Activated CD8-positive, alpha-beta T cell treated with anti-CD3 and anti-CD28 coated beads, Interleukin-2, amount 10 ng/mL, durations not matched to agents 7 days and 5 days (primary cell): ENCODE results near the gene KLHL20. TPM values are rescaled to one million over a fixed set of nuclear protein-coding genes. Genes with fewer than 3 reads are reported as not detected.
"Not testable (repeated sequence)": the region's sequence is repeated elsewhere in the genome, so short reads cannot be mapped to it uniquely, and the experiment has no call there.

Experiments used
- ATAC-seq: fragments of 150-1000 bp; cut with Tn5 transposase; one replicate; pipeline ENCODE4 v1.10.0; 2021; ENCODE audit warnings: moderate library complexity
- CTCF ChIA-PET: fragments of 350-600 bp; sonication (Branson Sonifier 250); formaldehyde crosslinking; loops from one replicate; lab custom pipeline; 2021; ENCODE audit warnings: antibody characterized with exemption; lab: Charles Lee
- POLR2A ChIA-PET: fragments of 350-600 bp; sonication (Branson Sonifier 250); formaldehyde crosslinking; loops from one replicate; lab custom pipeline; 2021; ENCODE audit warnings: antibody characterized with exemption; lab: Charles Lee
- DNase-seq: peaks from one replicate; pipeline ENCODE4 v3.0.0-alpha.2; 2020
- H3K27ac Mint-ChIP-seq: one replicate; pipeline ENCODE4 v1.8.0; 2021; ENCODE audit warnings: mild to moderate bottlenecking, mixed read lengths
- H3K27me3 Mint-ChIP-seq: one replicate; pipeline ENCODE4 v1.8.0; 2021; ENCODE audit warnings: low read depth, mixed read lengths
- H3K36me3 Mint-ChIP-seq: one replicate; pipeline ENCODE4 v1.8.0; 2021; ENCODE audit warnings: low read depth, mixed read lengths
- H3K4me1 Mint-ChIP-seq: one replicate; pipeline ENCODE4 v1.8.0; 2021; ENCODE audit warnings: low read depth, mixed read lengths
- H3K4me3 Mint-ChIP-seq: one replicate; pipeline ENCODE4 v1.8.0; 2021; ENCODE audit warnings: mild to moderate bottlenecking, mixed read lengths
- H3K9me3 Mint-ChIP-seq: one replicate; pipeline ENCODE4 v1.8.0; 2022; ENCODE audit warnings: mixed read lengths; ENCODE audit not compliant: insufficient read depth
- total RNA-seq, 2 experiments: library from RNA; stranded (reverse); gene quantifications; one replicate each; pipeline ENCODE4 v1.2.3, GENCODE V29; 2021

The KLHL20 gene
- total RNA-seq, 2 experiments from 2014 or later: 18.3 to 22.3 TPM

DNA sequence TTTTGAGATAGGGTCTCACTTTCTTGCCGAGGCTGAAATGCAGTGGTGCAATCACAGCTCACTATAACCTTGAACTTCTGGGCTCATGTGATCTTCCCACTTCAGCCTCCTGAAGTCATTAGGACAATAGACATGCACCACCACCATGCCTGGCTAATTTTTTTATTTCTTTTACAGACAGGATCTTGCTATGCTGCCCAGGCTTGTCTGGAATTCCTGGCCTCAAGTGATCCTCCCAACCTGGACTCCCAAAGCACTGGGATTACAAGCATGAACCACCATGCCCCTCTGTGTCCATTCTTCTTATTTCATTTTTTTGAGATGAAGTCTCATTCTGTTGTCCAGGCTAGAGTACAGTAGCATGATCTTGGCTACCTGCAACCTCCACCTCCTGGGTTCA lies 12.0 kb upstream of the KLHL20 start:
- Mint-ChIP-seq H3K4me1 (no peaks in the 10 kb centered on the region), H3K27ac (no peak overlapping the region), H3K4me3 (no peak overlapping the region), H3K27me3 (peaks cover 19% of the 10 kb centered on the region), H3K9me3 (no peaks in the 10 kb centered on the region), H3K36me3 (no peaks in the 10 kb centered on the region)
- ChIA-PET CTCF (no interaction called here), POLR2A (no interaction called here)
- no peak for DNase-seq
- ATAC-seq: no peak

DNA sequence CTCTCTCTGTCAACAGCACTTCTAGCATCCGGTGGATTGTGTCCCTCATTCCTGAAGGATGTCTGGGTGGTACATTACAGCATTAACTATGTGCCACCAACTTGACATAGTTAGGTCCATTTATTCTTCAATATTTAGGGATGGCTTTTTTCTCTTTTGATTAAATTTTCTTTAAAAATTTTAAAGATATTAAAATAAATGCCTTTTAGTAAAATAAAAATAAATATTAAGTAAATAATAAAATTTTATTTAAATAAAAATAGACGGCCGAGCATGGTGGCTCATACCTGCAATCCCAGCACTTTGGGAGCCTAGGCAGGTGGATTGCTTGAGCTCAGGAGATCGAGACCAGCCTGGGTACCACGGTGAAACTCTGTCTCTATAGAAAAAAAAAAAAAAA lies 9.7 kb upstream of the KLHL20 start:
- Mint-ChIP-seq H3K27ac (no peak overlapping the region), H3K4me3 (no peak overlapping the region), H3K27me3 (peaks cover 12% of the 10 kb centered on the region), H3K36me3 (no peaks in the 10 kb centered on the region), H3K4me1 (no peaks in the 10 kb centered on the region), H3K9me3 (no peaks in the 10 kb centered on the region)
- POLR2A ChIA-PET: no interaction called here
- ATAC-seq (no peak), DNase-seq (no peak)
- CTCF ChIA-PET: no interaction called here

DNA sequence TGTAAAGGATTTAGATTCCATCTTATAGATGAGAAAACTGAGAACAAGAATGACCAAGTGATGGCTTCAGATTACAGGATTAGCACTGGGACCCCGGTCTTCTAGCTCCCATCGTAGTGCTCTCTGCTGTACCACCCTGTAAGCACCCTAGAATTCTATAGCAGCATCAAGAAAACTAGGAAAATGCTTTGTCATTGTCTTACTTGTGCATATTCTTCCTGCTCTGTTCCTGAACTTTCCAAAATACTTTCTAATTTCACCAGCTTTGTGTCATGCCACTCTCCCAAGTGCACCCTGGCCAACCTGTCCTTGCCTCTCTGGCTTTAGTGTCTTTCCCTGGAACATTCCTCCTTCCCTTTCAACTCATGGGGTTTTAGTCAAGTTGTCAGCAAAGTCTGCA lies 6.0 kb upstream of the KLHL20 start:
- CTCF ChIA-PET: interaction anchor here (1.5 kb wide), 1 partner anchor 279 kb away, joined by 4 read pairs; no protein-coding TSS in a partner anchor
- H3K9me3 Mint-ChIP-seq: peaks cover under 1% of the 10 kb centered on the region
- H3K4me1 Mint-ChIP-seq: no peaks in the 10 kb centered on the region
- ATAC-seq (no peak), DNase-seq (no peak)
- peaks cover 25% of the 10 kb centered on the region for H3K27me3 Mint-ChIP-seq
- POLR2A ChIA-PET: no interaction called here
- no peaks in the 10 kb centered on the region for H3K36me3 Mint-ChIP-seq
- H3K4me3 Mint-ChIP-seq: no peak overlapping the region
- H3K27ac Mint-ChIP-seq: no peak overlapping the region

DNA sequence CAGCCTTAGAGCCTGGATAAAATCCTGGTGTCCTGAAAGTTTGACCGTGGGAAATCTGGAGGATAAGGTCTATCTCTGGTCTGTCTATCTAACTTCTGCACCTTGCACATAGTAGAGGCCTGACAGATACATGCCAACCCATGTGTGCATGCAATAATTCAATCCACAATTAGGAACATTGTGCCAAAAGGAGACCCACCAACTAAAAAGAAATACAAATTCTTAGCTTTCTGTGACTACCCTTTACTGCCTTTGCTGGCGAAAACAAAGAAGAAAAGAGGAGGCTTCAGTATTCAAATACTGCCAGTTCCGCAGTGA lies 381 bp upstream of the KLHL20 start:
- Mint-ChIP-seq H3K4me3 (peak overlapping the region; percentile 90), H3K36me3 (peaks cover 18% of the 10 kb centered on the region), H3K9me3 (peaks cover 7% of the 10 kb centered on the region), H3K27me3 (peaks cover 15% of the 10 kb centered on the region), H3K4me1 (peaks cover 24% of the 10 kb centered on the region), H3K27ac (peak overlapping the region; percentile 96)
- POLR2A ChIA-PET: interaction anchor here (0.9 to 2.5 kb wide), 8 partner anchors 109 to 1085 kb away, joined by 3 to 28 read pairs (median 6); partner anchors contain the start of genes CENPL, DARS2, GAS5 and PRDX6
- CTCF ChIA-PET: interaction anchor here (0.7 to 5.4 kb wide), 8 partner anchors 8 to 548 kb away, joined by 3 to 38 read pairs (median 4); partner anchors contain the start of genes CENPL, DARS2 and ZBTB37
- ATAC-seq (no peak), DNase-seq (no peak)

DNA sequence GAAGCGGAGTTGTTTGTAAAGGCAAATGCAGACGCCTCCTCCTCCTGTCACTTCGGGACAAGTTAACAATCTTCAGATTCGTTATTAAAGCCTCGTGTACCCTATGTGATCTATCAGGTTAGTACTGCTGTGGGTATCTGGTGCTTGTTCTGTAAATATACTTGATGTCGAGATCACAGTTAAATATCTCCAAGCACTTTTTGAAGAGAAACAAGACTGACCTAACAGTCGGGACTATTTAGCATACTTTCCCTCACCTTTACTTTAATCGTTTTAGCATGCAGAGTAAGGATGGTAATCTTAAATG lies 710 bp downstream of the KLHL20 start:
- no peak for DNase-seq
- peak overlapping the region; percentile 96 for H3K27ac Mint-ChIP-seq
- ATAC-seq: no peak
- peaks cover 20% of the 10 kb centered on the region for H3K36me3 Mint-ChIP-seq
- H3K9me3 Mint-ChIP-seq: peaks cover 7% of the 10 kb centered on the region
- H3K27me3 Mint-ChIP-seq: peaks cover 10% of the 10 kb centered on the region
- POLR2A ChIA-PET: interaction anchor here (0.8 to 2.5 kb wide), 10 partner anchors 32 to 286 kb away, joined by 3 to 28 read pairs (median 4); partner anchors contain the start of genes CENPL, DARS2, GAS5 and PRDX6
- H3K4me3 Mint-ChIP-seq: peak overlapping the region; percentile 90
- H3K4me1 Mint-ChIP-seq: peaks cover 24% of the 10 kb centered on the region
- CTCF ChIA-PET: interaction anchor here (1.4 to 5.4 kb wide), 3 partner anchors 237 to 285 kb away, joined by 3 to 38 read pairs (median 7); no protein-coding TSS in a partner anchor

- CTCF ChIA-PET: interaction anchor here (1.3 to 5.4 kb wide), 2 partner anchors 16 to 287 kb away, joined by 3 to 38 read pairs; no protein-coding TSS in a partner anchor
- no peak for ATAC-seq
- H3K4me3 Mint-ChIP-seq: no peak overlapping the region
- DNase-seq: no peak
- H3K27me3 Mint-ChIP-seq: peaks cover under 1% of the 10 kb centered on the region
- H3K9me3 Mint-ChIP-seq: peaks cover 7% of the 10 kb centered on the region
- H3K27ac Mint-ChIP-seq: no peak overlapping the region
- peaks cover 26% of the 10 kb centered on the region for H3K4me1 Mint-ChIP-seq
- POLR2A ChIA-PET: interaction anchor here (0.5 kb wide), 1 partner anchor 240 kb away, joined by 3 read pairs; the partner anchor contains the start of gene PRDX6
- H3K36me3 Mint-ChIP-seq: peaks cover 28% of the 10 kb centered on the region
Measured at GRCh38 chr1:173717238-173717637, 2.5 kb downstream of the KLHL20 start.

DNA sequence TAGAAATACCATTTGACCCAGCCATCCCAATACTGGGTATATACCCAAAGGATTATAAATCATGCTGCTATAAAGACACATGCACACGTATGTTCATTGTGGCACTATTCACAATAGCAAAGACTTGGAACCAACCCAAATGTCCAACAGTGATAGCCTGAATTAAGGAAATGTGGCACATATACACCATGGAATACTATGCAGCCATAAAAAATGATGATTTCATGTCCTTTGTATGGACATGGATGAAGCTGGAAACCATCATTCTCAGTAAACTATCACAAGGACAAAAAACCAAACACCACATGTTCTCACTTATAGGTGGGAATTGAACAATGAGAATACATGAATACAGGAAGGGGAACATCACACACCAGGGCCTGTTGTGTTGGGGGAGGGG lies 16.6 kb downstream of the KLHL20 start:
- POLR2A ChIA-PET, H3K9me3 Mint-ChIP-seq, H3K27me3 Mint-ChIP-seq, CTCF ChIA-PET, H3K4me3 Mint-ChIP-seq, H3K27ac Mint-ChIP-seq, H3K4me1 Mint-ChIP-seq, DNase-seq, ATAC-seq: not testable (repeated sequence)
- H3K36me3 Mint-ChIP-seq: peaks cover 45% of the 10 kb centered on the region

GRCh38 chr1:173733912-173734311 lies 19.1 kb downstream of the KLHL20 start:
- H3K27ac Mint-ChIP-seq: no peak overlapping the region
- peaks cover 9% of the 10 kb centered on the region for H3K4me1 Mint-ChIP-seq
- no peak overlapping the region for H3K4me3 Mint-ChIP-seq
- CTCF ChIA-PET: interaction anchor here (1.5 kb wide), 1 partner anchor 17 kb away, joined by 3 read pairs; no protein-coding TSS in a partner anchor
- ATAC-seq: no peak
- peaks cover 50% of the 10 kb centered on the region for H3K36me3 Mint-ChIP-seq
- DNase-seq: no peak
- POLR2A ChIA-PET: no interaction called here
- H3K27me3 Mint-ChIP-seq: no peaks in the 10 kb centered on the region
- H3K9me3 Mint-ChIP-seq: peaks cover 5% of the 10 kb centered on the region

DNA sequence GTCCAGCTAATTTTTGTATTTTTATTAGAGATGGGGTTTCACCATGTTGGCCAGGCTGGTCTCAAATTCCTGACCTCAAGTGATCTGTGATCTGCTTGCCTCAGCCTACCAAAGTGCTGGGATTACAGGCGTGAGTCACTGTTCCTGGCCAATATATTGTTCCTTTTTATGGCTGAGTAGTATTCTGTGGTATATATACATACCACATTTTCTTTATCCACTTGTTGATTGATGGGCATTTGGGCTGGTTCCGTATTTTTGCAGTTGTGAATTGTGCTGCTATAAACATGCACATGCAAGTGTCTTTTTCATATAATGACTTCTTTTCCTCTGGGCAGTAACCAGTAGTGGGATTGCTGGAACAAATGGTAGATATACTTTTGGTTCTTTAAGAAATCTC lies 21.3 kb downstream of the KLHL20 start:
- H3K27ac Mint-ChIP-seq, POLR2A ChIA-PET: not testable (repeated sequence)

GRCh38 chr1:173742203-173742886 lies 27.6 kb downstream of the KLHL20 start:
- Mint-ChIP-seq H3K36me3 (peaks cover 57% of the 10 kb centered on the region), H3K4me3 (no peak overlapping the region), H3K4me1 (peaks cover 3% of the 10 kb centered on the region), H3K27me3 (no peaks in the 10 kb centered on the region), H3K27ac (no peak overlapping the region), H3K9me3 (no peaks in the 10 kb centered on the region)
- ChIA-PET CTCF (no interaction called here), POLR2A (no interaction called here)
- DNase-seq (no peak), ATAC-seq (no peak)

More for the DNA sequence above, 21.3 kb downstream of the KLHL20 start:
- ATAC-seq, H3K27me3 Mint-ChIP-seq, DNase-seq, CTCF ChIA-PET, H3K9me3 Mint-ChIP-seq, H3K4me3 Mint-ChIP-seq, H3K4me1 Mint-ChIP-seq: not testable (repeated sequence)
- H3K36me3 Mint-ChIP-seq: peaks cover 62% of the 10 kb centered on the region

GRCh38 chr1:173744651-173745050 lies 29.9 kb downstream of the KLHL20 start:
- no peak overlapping the region for H3K27ac Mint-ChIP-seq
- ChIA-PET CTCF (no interaction called here), POLR2A (no interaction called here)
- H3K9me3 Mint-ChIP-seq: no peaks in the 10 kb centered on the region
- ATAC-seq (no peak), DNase-seq (no peak)
- H3K27me3 Mint-ChIP-seq: no peaks in the 10 kb centered on the region
- H3K4me3 Mint-ChIP-seq: no peak overlapping the region
- H3K36me3 Mint-ChIP-seq: peaks cover 45% of the 10 kb centered on the region
- no peaks in the 10 kb centered on the region for H3K4me1 Mint-ChIP-seq

DNA sequence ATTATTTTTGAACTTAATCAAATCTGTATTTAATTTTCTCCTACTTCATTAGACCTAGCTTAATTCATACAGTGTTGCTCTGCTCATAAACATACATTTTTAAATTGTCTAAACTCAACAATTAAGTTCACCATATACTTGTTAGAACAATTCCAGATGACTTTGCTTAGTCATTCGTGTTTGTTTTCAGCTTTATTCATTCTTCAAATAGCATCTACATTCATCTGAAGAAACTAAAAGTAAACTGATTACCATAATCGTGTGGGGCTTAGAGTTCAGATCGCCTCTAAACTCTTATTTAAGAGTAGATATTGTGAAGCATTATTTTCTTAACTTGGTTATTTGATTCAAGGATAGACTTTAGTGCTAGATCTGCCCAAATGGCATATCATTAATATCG lies 34.4 kb downstream of the KLHL20 start:
- no peaks in the 10 kb centered on the region for H3K9me3 Mint-ChIP-seq
- CTCF ChIA-PET: no interaction called here
- no peaks in the 10 kb centered on the region for H3K4me1 Mint-ChIP-seq

More for the DNA sequence above, 34.4 kb downstream of the KLHL20 start:
- ATAC-seq (no peak), DNase-seq (no peak)
- Mint-ChIP-seq H3K27me3 (no peaks in the 10 kb centered on the region), H3K36me3 (peaks cover 35% of the 10 kb centered on the region), H3K27ac (no peak overlapping the region), H3K4me3 (no peak overlapping the region)
- POLR2A ChIA-PET: no interaction called here
